DMS79 treated with DMSO at 0.1 percent for 48 hours (cell line): ENCODE data around the gene MAD1L1.
"Not testable (repeated sequence)": the region's sequence is repeated elsewhere in the genome, so short reads cannot be mapped to it uniquely, and the experiment has no call there.

Experiments
- DNase-seq: peaks from one replicate; lab custom pipeline; 2025; lab: John Stamatoyannopoulos, UW

The MAD1L1 gene

DNA sequence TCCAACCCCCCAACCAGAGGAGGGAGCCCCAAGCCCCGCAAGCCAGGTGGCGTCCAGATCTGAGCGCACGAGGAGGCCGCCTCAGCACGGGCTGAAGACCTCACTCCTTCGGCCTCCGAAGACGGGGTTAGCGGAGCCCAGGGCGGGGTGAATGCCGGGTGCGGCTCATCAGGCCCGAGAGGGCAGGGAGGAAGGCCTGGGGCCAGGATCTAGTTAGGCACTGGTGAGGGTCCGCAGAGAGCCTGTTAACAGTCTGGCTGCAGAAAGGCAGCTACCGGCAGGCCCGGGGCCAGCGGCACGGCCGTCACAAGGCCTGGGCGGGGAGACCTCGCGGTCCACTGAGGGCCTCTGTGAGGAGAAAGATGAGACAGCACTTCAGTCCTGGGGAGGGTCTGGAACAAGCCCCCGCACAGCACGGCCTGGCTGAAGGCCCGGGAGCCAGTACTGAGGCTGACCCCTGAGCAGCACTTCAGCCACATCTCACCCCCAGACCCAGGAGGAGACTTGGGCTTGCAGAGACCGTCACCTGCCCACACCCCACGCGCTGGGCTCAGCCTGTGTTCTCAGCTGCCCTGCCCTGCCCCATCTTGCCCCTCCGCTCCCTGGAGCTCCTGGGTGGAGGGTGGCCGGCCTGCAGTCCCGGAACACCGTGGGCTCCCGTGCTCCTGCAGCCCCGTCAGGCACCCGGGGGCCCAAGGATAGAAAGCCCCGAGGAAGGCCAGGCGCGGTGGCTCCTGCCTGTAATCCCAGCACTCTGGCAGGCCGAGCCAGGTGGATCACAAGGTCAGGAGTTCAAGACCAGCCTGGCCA lies 369.4 kb downstream of the MAD1L1 start:
- no peak for DNase-seq

GRCh38 chr7:1862560-1862959 lies 370.2 kb downstream of the MAD1L1 start:
- no peak for DNase-seq

DNA sequence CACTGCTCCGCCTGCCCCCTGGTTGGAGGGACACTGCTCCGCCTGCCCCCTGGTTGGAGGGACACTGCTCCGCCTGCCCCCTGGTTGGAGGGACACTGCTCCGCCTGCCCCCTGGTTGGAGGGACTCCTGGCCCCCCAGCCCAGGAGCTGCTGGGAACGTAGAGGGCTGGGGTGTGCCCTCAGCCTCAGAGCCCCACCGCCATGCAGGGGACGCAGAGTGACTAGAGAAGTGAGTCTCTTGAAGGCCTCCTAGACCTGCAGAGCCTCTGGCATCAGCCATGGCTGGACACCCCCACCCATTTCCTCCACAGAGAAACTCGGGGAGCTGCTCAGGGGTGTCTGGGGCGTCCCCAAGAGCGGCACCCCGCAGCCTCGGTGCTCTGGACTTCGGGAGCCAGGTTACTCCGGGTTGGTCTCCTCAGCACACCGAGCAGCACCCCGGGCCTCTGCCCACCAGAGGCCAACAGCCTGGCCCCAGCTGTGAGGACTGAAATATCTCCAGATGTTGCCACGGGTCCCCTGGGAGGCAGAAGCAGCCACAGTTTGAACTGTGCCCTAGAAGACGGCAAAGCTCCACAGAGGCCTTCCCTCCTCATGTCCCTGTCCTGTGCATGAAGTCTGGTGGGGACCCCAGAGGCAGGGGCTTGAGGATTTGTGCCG lies 370.8 kb downstream of the MAD1L1 start:
- no peak for DNase-seq

- not testable (repeated sequence) for DNase-seq
Measured at GRCh38 chr7:1860881-1861798, 371.6 kb downstream of the MAD1L1 start.

DNA sequence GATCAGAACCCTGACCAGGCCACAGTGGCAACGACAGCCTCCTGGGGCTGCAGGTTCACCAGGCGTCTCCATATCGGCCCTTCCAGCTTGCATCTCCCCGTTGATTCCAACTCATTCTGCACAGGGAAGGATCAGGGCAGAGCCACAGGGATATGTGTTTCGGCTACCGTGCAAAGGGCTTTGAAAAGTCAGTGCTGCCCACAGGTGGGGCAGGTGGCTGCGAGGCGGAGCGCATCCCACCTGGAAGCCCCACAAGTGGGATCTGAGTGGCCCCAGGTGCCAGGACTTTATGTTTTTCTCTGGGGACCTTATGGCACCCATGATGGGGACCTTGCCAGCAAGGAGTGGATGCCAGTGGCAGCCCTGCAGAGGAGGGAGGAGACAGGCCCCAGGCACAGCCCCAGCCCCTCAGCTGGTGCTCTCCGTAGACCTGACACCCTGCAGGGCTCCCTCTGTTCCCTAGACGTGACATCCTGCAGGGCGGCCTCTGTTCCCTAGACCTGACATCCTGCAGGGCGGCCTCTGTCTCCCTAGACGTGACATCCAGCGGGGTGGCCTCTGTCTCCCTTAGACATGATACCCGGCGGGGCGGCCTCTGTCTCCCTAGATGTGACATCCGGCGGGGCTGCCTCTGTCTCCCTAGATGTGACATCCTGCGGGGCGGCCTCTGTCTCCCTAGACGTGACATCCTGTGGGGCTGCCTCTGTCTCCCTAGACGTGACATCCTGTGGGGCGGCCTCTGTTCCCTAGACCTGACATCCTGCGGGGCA lies 373.3 kb downstream of the MAD1L1 start:
- DNase-seq = no peak

GRCh38 chr7:1858435-1859265 lies 374.1 kb downstream of the MAD1L1 start:
- DNase-seq = no peak

GRCh38 chr7:1857487-1858421 lies 375.0 kb downstream of the MAD1L1 start:
- DNase-seq = no peak

GRCh38 chr7:1856888-1857441 lies 375.8 kb downstream of the MAD1L1 start:
- DNase-seq = no peak

DNA sequence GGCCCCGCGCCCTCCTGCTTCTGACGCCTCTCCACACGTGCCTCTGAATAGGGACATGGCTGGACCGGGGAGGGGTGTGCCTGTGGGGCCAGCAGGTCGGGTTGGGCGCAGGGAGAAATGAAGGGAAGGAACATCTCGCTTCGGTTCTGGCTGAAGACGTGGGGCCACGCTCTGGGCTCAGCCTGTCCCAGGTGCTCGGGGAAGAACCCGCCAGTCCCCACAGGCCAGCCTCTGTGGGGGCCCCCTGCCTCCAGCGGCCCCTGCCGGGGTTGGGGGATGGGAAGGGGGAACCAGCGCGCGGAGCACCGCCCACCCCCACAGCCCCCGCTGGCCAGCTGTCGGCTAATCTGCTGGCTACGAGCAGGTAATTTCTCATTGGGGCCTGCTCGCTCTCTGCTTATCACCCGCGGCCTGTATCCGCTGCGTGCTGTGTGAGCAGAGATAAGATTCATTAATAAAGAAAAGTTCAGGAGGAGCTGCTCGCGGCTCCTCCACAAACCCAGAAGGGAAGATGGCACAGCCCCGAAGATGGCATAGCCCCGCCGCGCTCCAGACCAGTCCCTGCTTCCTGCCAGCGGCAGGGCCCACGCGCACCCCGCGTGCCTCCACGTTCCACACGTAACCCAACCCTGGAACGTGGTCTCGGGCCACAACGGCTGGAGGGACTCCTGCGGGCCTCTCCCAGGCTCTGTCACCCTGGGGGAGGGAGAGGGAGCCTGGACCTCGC lies 376.4 kb downstream of the MAD1L1 start:
- no peak for DNase-seq

DNA sequence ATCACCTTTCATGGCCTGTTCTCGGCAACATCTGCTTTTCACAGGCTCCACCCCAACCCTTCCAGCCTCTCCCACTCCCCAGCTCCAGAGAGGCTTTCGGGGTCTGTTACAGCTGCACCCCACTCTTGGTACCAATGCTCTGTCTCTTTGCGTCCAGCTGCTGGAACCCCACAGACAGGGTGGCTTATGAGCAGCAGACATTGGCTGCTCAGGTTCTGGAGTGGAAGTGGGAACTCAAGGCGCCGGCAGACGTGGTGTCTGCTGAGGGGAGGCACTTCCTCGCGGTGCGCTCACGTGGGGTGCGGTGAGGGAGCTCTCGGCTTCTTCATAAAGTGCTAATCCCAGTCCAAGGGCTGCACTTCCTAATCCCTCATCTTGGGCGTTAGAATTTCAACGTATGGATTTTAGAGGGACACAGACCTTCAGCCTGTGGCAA lies 377.0 kb downstream of the MAD1L1 start:
- no peak for DNase-seq

GRCh38 chr7:1854866-1855724 lies 377.6 kb downstream of the MAD1L1 start:
- no peak for DNase-seq

- no peak for DNase-seq
Measured at GRCh38 chr7:1853986-1854865, 378.5 kb downstream of the MAD1L1 start.

DNA sequence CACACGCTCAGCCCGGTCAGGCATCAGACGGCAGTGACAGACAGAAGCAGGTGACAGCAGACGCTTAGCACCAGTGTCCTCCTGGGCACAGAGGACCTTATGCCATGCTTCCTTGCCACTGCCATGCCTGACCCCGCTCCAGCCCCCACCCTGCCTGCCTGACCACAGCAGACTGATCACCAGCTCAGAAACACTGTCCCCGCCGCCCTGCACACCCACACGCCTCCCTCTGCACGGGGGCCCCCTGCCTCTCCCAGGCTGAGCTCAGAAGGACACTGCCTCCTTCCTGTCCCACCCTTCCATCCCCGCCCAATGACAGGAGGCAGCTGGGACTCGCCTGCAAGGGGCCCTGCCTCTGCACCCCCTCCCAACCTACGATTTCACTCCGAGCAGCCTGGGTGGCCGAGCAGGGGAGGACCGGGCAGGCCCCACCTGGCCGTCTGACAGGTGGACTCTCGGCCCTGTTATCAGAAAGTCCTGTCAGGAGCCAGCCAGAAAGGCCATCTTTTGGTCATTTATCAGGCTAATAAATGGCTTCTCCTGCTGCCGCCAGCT lies 379.2 kb downstream of the MAD1L1 start:
- no peak for DNase-seq

DNA sequence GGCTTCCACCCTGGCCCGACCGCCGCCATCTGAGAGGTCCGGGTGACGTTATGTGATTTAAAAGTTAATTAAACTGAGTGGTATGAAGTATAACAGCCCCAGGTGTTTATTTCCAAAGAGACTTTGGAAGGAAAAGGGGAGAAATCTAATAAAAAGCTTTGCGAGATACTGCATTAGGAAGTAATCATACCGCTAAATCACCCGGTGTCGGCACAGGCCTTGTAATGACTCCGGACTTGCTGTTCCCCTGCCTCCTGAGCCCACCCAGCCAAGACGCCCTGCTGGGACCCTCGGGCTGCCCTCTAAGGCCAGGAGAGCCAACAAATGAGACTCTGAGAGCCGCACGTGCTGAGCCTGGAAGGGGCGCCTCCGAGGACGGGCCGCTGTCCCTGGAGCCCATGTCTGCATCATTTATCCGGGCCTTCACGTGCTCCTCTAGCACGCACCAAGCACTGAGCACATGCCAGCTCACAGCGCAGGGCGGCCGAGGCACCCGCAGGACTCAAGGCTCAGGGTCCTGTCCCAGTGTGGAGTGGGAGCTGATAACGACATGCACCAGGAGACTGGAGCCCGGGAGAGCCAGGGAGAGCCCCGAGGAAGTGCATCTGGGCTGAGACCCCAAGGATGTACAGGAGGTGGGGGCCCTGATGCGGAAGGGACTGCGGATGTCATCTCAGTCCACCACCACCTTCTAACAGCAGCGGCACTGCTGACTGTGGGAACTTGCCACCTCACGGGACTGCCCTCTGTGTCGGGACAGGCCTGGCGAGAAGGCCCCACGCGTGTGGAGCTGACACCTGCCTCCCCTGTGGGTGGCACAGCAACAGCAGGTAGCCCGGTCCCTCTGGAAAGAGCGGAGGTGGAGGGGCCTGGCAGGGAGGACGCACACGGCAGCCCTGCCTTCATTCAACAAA lies 380.0 kb downstream of the MAD1L1 start:
- no peak for DNase-seq
